ENCODE data around the gene SORCS1. TPM values are rescaled to one million over a fixed set of nuclear protein-coding genes. Genes with fewer than 3 reads are reported as not detected.
A peak's percentile ranks its signal among the peaks of the same experiment; 100 is the strongest.

Gene SORCS1
- total RNA-seq, 1 donor from 2014 or later, result 16.7 TPM

DNA sequence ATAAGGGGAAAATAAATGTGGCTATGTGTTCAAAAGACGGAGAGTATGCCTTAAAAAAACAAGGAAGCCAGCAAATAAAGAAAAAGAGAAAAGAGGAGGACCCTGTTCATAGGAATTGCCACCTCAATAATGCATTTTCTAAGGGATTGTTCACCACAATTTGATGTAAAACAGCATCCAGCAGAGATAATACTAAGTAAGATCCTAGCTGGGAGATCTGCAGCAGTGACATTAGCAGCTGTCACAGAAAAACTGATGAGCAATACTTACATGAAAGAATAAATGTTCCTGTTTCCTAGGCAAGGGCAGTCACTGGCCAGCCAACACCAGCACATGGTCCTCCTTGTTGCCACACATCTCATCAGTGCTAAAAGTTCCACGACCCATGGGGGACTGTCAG lies 391.5 kb downstream of the SORCS1 start:
- FAIRE-seq (no peak), DNase-seq (ENCODE audit: low spot score in 2 of 2) (no peak)

GRCh38 chr10:106771154-106771553 lies 393.4 kb downstream of the SORCS1 start:
- DNase-seq (ENCODE audit: low spot score in 2 of 2) (no peak), FAIRE-seq (no peak)

GRCh38 chr10:106768204-106768603 lies 396.3 kb downstream of the SORCS1 start:
- DNase-seq (ENCODE audit: low spot score in 2 of 2) (no peak), FAIRE-seq (no peak)

DNA sequence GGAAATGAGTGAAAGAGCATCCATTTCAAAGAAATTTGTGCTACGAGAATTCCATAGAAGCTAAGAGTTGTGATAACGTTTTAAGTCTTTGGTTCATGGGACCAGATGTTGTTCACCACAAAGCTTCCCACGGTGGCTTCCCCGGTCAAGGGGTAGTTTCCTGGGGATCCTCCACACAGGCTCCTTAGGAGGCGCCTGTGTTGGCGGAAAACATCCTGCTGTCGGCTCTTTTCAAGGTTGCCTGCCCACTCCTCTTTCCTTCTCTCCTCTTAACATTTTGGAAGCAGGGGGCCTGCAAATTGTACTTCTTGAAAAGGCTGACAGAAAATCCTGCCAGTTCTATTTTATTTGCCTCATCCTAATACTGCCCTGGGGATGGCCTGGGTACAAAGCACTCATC lies 398.6 kb downstream of the SORCS1 start:
- no peak for DNase-seq (ENCODE audit: low spot score in 2 of 2)
- FAIRE-seq, result no peak

GRCh38 chr10:106765241-106765754 lies 399.2 kb downstream of the SORCS1 start:
- no peak for DNase-seq (ENCODE audit: low spot score in 2 of 2)
- FAIRE-seq, result no peak

DNA sequence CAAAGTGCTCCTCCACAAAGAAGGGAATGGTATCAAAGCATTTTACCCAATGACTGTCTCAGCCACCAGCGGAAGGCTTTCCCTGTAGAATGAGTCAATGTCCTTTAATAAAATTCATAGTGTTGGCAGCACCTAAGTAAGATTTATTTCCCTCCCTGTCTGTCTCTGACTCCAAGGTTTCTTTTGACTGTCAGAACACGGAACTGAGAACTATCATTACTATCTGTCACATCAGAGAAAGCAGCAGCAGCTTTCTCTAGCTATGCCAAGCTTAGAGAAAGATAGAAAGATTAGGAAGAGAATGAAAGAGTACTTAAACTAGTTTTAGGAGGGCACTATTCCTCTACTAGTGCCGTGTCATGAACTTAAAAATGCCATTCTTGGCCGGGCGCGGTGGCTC lies 400.1 kb downstream of the SORCS1 start:
- FAIRE-seq (no peak), DNase-seq (ENCODE audit: low spot score in 2 of 2) (no peak)

- FAIRE-seq, result no peak
- DNase-seq (ENCODE audit: low spot score in 2 of 2), result no peak
Observed at GRCh38 chr10:106761906-106762305, 402.6 kb downstream of the SORCS1 start.

DNA sequence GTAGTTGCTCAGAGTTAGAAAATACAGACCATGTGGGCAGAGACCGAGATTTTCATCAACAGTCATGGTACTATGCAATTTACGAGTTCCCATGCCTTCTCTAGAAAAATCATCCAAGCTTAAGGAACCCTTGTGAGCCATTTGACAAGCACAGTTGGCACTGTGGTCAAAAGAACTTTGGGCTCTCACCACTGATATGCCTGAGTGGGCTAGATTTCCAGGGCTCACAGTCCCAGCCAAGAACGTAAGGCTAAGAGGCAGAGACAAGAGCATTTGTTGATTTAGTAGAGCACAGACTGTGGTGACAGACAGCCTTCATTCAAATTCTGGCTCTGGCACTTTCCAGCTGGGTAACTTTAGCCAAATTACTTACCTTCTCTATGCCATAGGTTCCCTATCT lies 407.0 kb downstream of the SORCS1 start:
- DNase-seq (ENCODE audit: low spot score in 2 of 2), result no peak
- FAIRE-seq, result no peak

- FAIRE-seq (no peak), DNase-seq (ENCODE audit: low spot score in 2 of 2) (no peak)
Observed at GRCh38 chr10:106751091-106751490, 413.4 kb downstream of the SORCS1 start.

- FAIRE-seq (no peak), DNase-seq (ENCODE audit: low spot score in 2 of 2) (no peak)
Observed at GRCh38 chr10:106746868-106747267, 417.6 kb downstream of the SORCS1 start.

GRCh38 chr10:106741006-106741530 lies 423.4 kb downstream of the SORCS1 start:
- no peak for FAIRE-seq
- no peak for DNase-seq (ENCODE audit: low spot score in 2 of 2)

DNA sequence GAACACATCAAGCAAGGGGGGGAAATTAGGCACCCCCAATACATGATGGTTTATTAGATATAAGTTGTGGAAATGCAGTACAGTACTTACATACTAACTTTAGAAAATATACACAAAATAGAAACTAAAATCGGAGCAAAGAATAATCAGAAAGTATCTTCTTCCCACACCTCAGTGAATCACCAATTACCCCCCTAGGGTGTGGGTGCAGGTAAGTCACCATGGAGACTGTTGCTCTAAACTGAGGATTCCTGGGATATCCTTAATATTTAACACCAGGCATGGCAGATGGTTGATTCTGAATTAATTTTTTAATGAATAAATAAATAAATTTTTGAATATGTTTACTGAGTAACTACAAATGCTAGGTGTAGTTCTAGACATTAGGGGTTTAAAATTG lies 424.4 kb downstream of the SORCS1 start:
- no peak for FAIRE-seq
- DNase-seq (ENCODE audit: low spot score in 2 of 2), result no peak

GRCh38 chr10:106734220-106734619 lies 430.3 kb downstream of the SORCS1 start:
- FAIRE-seq, result no peak
- no peak for DNase-seq (ENCODE audit: low spot score in 2 of 2)

GRCh38 chr10:106728232-106728631 lies 436.3 kb downstream of the SORCS1 start:
- DNase-seq (ENCODE audit: low spot score in 2 of 2) (no peak), FAIRE-seq (no peak)

- FAIRE-seq (no peak), DNase-seq (ENCODE audit: low spot score in 2 of 2) (no peak)
Observed at GRCh38 chr10:106727170-106727569, 437.3 kb downstream of the SORCS1 start.

- FAIRE-seq, result no peak
- no peak for DNase-seq (ENCODE audit: low spot score in 2 of 2)
Observed at GRCh38 chr10:106722524-106722923, 442.0 kb downstream of the SORCS1 start.

DNA sequence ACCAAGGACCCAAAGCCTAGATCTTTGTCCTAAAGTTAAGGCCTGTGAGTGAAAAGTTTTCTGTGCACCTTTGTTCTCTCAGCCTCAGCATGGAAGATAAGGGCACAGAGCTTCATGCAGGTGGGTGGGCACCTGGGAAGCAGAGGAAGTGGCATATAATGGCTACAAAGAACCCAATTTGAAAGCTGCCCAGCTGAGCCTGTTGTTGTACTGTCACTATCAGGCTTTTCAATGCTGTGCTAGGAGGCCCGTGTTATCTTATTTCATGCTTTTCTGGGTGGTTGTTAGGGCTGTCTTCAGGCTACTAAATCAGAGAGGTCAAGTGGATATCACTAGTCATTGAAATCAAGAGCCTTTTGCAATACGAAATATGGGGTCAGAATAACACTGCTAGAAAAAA lies 443.8 kb downstream of the SORCS1 start:
- DNase-seq (ENCODE audit: low spot score in 2 of 2) (no peak), FAIRE-seq (no peak)

GRCh38 chr10:106716381-106716780 lies 448.1 kb downstream of the SORCS1 start:
- DNase-seq (ENCODE audit: low spot score in 2 of 2), result no peak
- FAIRE-seq, result no peak

- no peak for DNase-seq (ENCODE audit: low spot score in 2 of 2)
- FAIRE-seq, result no peak
Observed at GRCh38 chr10:106714734-106715555, 449.6 kb downstream of the SORCS1 start.

GRCh38 chr10:106713846-106714245 lies 450.7 kb downstream of the SORCS1 start:
- FAIRE-seq, result peak; percentile 36
- no peak for DNase-seq (ENCODE audit: low spot score in 2 of 2)

GRCh38 chr10:106712988-106713387 lies 451.5 kb downstream of the SORCS1 start:
- FAIRE-seq, result no peak
- no peak for DNase-seq (ENCODE audit: low spot score in 2 of 2)

- FAIRE-seq, result no peak
Observed at GRCh38 chr10:106711313-106711906, 453.1 kb downstream of the SORCS1 start.

More at GRCh38 chr10:106711313-106711906, 453.1 kb downstream of the SORCS1 start:
- peak in 1 of 2 donors; percentile 12 for DNase-seq (ENCODE audit: low spot score in 2 of 2)
